HG03097 (cell line): Measurements from ENCODE around the gene SH3RF3.

Experiments
- ATAC-seq: cut with Tn5 transposase; IDR thresholded peaks from one replicate; pipeline ENCODE4 v1.9.1; 2021; ENCODE audit not compliant: unreplicated experiment, low FRiP score

Gene SH3RF3

DNA sequence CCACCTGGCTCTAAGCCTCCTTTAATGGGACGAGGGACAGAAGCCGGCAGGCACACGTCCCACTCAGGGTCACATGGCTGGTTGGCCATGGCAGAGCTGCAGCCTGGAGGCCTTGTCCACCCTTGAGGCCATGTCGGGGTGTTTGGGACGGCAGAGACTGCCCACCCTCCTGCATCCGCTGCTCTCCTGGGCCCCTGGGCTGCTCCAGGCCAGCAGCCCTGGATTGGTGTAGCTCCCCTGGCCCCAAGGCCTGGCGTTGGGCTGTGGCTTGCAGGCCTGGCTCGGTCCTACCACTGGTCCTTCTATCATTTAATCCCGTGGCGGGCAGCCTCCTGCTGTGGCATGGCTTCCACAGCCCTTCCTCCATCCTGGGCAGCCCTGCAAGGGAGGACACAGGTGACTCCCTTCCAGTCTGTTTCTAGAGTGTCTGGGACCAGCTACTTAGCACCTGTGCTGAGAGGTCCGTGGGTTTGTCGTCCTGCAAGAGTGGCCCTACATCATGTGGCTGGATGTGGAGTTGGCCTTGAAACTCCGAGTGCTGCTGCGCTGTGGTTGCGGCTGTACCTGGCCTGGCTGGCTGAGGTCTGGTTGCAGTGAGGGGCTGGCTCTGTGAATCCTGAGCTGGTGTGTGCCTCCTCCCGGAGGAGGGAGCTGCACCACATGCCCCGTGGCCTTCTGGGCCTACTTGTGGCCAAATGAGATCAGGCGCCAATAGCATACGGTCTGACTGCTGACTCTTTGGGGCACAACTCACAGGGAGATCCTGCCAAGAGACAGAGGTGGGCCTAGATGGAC is 67.3 kb downstream of the SH3RF3 start:
- no peak for ATAC-seq

DNA sequence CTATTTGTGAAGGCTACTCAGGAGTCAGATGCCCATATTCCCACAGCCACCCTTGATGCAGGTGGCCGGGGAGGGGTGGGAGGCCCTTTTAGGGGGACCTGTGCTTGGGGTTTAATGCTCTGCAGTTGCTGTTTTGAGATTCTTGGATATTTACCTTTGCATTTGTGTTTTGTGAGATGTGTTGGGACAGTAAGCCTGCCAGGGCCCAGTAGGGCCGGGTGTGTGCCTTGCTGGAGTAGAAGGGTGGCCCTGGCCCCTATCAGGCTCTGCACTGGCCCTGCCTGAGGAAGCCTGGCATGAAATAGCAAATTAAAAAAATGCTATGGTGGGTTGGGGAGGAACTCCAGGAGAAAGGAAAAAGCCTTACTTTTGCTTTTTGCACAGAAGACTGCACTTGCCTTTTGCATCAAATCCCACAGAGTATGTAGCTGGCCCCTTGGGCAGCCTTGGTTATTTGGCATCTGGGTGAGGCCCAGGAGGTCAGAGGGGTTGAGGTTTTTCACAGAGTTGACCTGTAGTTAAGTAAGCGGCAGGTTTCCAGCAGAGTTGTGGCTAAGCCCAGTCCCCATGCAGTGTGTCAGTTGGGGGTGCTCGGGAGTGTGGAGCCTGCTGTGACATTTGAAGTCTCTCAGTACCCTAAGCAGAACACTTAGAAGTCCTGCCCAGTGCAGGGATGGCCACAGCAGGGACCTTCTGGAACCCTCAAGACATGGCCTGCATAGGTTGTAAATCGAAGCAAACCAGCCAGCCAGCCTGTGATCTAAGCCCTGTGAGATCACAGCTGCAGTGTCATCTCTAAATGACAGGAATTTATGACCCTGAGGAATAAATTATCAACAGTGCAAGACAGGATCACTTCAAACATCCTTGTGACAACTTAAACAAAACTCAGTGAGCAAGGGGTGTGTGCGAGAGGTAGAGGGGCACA is 68.8 kb downstream of the SH3RF3 start:
- no peak for ATAC-seq

DNA sequence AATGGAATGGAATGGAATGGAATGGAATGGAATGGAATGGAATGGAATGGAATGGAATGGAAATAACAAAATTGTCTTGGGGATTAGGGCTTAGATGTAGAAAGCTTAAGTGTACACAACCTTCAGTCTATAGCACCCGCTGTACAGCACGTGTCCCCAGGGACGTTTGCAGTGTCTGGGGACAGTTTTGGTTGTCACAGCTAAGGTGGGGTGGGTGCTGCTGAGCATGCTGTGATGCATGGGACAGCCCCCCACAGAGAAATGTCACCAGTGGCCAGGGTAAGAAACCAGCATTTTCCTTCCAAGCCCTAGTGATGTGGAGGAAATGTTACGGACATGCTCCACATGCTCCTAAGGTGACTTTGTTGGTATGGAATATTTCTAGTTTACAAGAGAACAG is 70.8 kb downstream of the SH3RF3 start:
- no peak for ATAC-seq

DNA sequence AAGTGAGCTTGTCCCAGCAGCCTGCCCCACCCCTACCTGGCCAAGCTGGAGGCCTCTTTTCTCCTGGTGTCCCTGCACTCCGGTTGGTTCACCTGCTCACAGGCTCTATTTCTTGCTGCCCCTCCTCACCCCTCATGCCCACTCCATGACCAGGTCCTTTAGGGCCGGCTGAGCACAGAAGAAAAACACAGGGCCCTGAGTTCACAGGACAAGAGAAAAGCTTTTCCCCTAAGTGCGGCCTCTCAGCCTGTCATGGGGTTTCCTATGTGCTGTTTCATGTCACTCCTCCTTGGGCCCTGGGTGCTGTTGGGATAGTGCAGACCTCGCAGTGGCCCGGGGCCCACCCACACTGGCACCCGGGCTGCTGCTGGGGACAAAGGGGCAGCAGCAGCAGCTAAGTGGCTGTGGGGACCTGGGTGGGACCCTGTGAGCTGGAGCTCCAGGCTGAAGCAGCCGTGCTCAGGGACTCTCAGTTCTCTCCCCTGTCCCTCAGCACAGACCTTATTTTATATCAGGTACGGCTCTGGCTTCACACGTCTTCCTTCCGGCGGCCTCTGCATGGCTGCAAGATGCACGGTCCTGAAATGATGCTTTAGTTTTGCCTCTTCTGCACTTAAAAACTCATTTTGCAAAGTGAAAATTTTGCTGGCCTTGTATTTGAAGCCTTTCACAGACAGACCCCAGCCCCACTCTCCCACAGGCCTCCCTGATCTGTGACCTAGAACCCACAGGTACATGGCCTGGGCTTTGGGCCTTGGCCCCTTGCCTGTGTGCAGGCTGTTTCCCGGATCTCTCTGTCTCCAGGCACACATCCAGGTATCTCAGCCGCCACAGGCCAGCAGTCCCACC is 71.8 kb downstream of the SH3RF3 start:
- no peak for ATAC-seq

DNA sequence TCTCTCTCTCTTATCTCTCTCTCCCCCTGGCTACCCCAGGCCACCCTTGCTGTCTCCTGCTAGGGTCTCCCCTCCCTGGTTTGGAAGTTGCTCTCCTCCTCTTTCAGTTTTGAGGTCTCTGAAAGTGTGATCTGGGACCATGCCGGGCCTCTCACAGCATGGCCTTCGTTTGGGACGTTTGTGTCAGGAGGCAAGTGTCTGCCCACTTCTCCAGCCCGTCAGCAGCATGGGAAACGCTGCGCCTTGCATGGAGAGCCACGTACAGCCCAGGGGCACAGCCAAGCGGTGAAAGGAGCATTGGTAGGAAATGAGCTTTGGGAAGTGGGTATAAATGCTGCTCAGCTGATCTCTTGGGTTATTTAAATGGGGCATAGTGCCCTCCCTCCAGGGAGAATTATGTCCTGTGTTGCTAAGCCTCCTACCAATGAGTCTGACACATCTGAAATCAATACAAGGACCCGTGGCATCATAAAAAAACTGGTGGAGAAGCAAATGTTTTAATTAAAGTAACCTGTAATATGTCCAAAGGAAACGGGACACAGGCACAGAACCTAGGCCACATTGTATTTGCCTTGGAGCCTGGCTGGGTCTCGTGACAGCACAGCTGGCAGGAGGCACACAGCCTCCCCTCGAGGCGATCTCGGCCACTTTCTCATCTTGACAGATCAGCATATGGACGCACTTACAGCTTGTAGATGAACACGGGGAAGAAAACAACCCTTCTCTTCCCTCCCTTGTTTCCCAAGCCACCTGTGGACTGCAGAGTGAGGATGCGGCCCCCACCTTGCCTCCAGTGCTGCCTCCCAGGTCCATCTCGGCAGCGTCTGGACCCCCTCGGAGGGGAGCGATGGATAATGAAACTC is 72.7 kb downstream of the SH3RF3 start:
- no peak for ATAC-seq

DNA sequence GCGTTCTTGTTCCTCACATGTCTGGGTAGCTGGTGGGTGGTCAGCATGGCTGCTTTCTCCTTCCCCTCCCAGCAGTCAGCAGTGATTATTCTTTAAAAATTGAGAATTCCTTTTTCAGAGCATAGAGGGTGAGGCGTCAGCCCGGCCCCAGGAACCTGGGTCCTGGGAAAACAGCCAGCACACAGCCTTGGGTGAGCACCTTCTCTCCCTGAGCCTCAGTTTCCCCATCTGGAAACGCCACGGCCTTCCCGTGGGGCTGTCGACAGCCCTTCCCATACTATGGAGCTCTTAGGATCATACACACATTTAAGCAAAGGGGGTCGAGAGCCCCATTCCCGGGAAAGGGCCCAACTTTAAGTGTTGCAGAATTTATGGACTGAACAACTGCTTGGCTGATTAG is 73.5 kb downstream of the SH3RF3 start:
- no peak for ATAC-seq

DNA sequence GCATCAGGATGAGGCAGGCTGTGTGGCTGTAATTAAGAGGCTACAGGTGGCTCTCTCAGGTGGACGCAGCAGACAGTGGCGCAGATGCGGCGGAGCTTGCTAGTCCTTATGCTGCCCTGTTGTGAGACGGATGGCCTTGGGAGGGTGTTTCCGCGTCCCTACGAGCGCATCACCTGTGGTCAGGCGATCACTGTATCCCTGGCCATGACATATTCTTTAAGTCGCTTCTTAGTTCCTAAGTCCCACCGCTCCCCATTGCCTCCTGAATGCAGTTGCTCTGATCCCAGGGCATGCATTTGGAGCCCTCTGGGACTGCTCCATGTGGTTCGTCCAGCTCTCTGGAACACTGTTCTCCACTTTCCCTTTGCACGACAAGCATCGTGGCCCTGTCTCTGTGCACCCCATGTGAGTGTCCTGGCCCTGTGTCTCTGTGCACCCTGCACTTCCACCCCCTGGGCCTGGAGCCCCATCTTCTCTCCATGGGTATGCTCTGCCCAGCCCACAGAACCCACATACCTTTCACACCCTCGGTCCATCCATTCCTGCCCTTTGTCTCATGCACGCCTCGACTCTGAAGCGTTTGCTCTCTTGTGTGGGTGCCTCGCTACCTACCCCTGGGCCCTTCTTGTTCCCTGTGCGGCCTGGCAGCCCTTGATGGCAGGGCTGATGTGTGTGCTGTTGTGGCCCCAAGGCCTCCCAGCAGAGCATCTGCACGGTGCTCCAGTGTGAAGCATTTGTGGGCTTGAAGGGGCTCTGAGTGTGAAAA is 74.4 kb downstream of the SH3RF3 start:
- no peak for ATAC-seq

DNA sequence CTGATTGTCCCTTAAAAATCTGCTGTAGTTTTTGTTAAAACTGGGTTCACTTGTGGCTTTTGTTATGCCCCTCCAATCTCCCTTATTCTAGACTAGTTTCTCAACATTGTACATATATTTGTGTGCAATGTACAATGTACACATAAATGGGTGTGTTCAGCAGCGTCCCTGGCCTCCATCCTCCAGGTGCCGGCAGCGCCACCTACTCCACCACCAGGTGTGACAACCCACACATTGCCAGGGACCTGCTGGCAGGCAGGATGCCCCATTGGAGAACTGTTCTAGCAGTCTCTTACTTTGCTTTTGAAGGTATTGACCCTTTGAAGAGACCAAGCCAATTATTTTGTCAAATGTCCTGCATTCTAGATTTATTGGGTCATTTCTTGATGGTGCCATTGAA is 75.4 kb downstream of the SH3RF3 start:
- no peak for ATAC-seq

DNA sequence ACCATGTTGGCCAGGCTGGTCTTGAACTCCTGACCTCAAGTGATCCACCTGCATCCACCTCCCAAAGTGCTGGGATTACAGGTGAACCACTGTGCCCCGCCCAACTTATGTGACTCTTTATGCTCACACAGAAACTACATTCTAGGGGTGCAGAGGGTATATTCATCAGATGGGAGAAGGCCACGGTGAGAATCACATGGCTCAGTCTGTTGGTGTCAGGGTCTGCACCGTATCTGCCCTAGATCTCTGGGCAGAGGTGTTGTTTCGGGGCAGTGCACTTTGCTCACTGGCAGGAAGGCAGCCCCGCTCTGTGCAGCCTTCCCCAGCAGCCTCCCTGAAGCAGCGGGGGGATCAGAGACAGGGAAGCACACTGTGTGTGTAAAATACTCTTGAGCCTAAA is 76.4 kb downstream of the SH3RF3 start:
- no peak for ATAC-seq

DNA sequence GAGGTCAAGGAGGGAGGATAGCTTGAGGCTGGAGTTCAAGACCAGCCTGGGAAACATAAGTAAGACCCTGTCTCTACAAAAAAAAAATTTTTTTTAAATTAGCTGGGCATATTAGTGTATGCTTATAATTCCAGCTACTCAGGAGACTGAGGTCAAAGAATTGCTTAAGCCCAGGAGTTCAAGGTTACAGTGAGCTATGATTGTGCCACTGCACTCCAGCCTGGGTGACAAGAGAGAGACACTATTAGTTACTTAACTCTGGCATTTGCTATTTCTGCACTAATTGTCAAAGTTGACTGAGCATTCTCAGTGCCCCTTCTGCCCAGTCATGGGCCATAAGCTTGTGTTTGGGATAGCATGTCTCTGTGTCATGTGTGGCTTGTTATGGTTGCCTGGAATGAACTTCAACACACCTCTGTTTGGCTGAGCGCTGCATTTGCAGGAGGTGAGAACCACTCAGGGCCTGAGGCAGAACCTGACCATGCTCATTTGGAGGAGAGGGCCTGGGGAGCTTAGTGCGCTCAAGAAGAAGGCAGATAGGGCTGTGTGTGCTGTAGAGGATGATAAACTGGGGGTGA is 77.7 kb downstream of the SH3RF3 start:
- no peak for ATAC-seq

DNA sequence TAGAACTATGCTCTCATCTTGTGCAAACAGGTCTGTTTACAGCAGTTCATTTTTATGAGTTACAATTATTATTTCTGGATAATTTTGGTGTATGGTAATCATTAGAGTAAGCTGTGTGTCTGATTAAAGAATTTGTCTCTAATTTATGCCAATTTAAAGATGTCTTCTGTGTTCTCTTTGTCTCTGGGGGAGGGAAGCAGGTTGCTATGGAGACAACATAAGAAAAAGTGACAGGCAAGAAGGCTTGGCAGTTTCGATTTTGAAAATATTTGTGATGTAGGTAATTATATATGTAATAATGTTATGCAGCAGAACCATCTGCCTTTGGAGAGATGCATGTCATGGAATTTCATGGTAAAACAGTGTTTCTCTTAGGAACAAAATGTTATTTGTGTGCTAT is 78.2 kb downstream of the SH3RF3 start:
- ATAC-seq = no peak

DNA sequence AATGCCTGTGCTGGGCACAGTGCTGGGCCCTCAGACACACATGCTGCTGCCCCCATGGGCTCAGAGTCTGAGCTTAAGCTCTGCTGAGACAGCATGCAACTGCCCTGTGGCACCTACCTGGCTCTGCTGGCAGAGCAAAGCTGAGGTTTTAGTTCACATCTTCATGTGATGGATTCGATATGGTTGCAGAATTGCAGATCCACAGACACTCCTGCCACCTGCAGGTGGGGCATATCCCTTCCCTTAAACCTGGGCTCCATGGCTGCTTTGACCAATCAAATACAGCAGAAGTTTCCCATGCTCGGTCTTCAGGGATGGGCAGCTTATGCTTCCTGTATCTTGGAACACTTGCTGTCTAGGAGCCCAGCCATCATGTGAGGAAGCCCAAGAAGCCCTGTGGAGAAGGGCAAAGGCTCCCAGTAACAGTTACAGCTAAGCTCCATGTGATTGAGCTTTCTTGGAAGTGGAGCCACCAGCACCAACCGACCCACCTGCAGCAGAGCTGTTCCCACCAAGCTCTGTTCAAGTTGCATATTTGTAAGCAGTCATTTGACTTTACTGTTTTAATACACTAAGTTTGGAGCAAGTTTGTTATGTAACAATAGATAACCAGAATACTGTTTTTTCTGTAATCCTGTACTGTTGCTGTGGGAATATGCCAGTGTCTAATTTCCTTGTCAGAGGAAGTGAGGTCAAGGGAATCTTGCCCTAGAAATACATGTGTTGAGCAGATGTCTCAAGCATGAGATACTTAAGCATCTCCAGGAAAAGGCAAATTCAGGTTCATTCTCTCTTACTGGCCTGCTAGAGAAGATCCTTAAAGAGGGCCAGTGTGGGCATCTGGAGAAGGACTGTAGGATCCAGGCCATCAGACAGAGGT is 79.3 kb downstream of the SH3RF3 start:
- no peak for ATAC-seq

DNA sequence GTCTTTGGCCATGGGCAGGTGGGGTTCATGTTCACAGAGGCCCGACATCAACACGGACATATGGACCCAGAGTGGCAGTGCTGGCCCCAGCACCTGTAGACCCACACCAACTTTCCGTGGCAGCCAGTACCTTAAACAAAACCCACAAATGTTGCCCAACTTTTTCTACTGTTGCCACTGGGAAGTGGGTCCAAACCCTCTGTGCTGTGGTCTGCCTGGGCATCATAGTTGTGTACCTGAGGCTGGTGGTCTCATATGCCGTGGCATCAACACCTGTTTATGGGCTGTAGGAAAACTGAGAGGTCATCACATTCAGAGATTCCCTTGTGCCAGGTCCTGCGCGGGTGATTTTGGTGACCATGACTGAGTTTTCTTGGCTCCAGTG is 79.9 kb downstream of the SH3RF3 start:
- ATAC-seq = no peak

DNA sequence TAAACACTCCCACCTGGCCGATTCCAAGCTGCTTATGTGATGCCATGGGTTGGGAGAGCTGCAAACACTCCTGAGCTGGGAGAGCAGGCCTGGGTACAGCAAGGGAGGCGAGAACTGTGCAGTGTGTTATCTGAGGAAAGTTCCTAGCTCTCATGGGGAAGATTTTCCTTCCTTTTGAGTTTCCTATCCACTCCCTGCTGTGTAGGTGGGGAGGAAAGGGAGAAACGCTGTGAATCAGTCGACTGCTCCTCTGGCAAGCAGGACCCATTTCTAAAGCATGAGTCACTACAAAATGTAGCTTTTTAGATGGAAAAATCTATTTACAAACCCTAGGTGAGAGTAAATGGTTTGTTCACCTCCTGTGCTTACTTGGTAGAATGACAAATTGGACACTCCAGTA is 80.4 kb downstream of the SH3RF3 start:
- no peak for ATAC-seq

DNA sequence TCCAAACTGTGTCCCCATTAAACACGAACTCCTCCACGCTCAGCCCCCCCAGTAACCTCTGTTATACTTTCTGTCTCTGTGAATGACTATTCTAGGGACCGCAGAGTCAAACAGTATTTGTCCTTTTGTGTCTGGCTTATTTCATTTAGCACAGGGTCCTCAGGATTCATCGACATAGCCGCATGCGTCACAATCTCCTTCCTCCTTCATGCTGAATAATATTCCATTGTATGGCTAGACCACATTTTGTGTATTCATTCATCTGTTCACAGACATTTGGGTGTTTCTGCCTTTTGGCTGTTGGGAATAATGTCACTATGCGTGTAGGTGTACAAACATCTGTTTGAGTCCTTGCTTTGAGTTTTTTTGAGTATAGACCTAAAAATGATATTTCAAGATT is 80.9 kb downstream of the SH3RF3 start:
- ATAC-seq = no peak

DNA sequence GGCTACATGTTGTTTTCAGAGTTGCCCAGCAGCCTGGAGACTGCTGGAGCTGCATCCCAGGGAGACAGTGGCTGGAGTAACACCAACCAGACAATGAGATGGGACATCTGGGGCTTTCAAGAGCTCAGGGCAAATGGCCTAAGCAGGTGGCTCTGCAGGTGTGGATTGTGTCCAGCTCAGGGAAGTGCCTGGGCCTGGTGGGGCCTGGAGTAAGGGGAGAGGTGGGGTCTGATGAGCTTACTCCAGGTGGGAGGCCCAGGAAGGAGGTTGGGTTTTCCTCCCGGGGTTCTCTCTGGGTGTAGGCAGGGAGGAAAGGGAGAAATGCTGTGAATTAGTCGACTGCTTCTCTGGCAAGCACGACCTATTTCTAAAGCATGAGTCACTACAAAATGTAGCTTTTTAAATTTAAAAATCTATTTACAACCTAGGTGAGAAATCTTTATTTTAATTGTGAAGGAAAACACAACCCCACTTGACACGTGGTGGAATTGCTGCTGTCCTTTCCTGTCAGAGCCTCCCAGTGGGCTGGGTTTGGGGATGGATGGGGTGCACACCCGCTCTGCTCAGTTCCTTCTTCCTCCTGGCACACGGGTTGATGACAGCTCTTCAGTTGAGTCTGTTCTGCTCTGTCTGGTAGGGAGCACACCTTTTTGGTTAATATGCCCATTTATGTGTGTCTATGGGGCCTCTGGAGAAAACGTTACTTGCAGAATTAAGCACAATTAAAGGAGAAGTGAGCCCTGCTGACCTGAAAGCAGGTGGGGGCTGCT is 81.6 kb downstream of the SH3RF3 start:
- ATAC-seq = no peak

DNA sequence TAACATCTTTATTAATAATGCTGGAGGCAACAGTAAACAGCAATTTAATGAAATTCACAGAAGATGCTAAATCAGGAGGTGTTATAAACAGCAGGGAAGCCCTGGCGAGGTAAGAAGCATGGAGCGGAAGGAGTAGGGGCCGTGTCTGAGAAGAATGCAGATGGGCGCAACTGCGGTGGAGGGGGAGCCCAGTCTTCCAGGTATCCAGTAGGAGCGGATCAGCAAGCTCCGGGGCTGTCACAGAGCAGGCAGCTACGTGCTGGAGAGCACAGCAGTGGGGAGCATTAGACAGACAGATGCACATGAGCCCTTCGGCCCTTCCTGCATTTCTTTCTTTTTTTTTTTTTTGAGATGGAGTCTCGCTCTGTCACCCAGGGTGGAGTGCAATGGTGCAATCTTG is 82.3 kb downstream of the SH3RF3 start:
- ATAC-seq = no peak
